ENCODE measurements around the gene TMSB4X. TPM values are rescaled to one million over a fixed set of nuclear protein-coding genes. Genes with fewer than 3 reads are reported as not detected.

The TMSB4X gene
- total and polyA plus RNA-seq, 2 donors (not counting 3 experiments of a cell fraction or from before 2014, with no cell fraction given) = 4,136 to 6,858 TPM

DNA sequence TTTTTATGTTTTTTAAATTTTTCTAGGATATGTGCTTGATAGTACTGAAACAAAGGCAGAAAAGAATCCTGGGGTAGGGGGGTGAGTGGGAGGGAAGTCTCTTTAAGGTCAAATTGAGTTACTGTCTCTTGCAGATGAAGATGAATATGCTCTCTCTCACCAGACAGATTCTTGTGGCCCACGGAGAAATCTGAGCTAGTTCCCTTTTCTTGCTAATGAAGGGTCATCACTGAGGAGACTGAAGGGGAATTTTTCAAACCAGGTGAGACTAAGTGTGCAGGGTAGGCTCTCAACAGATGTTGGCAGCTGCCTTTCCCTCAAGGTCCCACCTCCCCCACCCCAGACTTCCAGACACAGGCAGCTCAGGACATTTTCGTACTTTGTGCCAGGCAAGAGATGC is 48.0 kb downstream of the TMSB4X start:
- Histone ChIP-seq H3K4me3 (replicated peaks in 1 of 3; ENCODE audit: insufficient read depth in 1 of 3, low read depth in 1 of 3, low read length in 3 of 3) (no peak overlapping the region), H3K9me1 (replicated peaks; ENCODE audit: control insufficient read depth, extremely low read depth, insufficient read depth, low read length) (no peaks in the 10 kb centered on the region), H4K20me1 (replicated peaks; ENCODE audit: control insufficient read depth, extremely low read depth, insufficient read depth, low read length) (no peaks in the 10 kb centered on the region), H3K4me1 (ENCODE audit: control insufficient read depth, extremely low read depth, insufficient read depth, low read length) (no peaks in the 10 kb centered on the region), H3K4me2 (ENCODE audit: insufficient read depth, low read length) (no peak overlapping the region), H3K36me3 (ENCODE audit: control insufficient read depth in 2 of 2, extremely low read depth in 1 of 2, insufficient read depth in 2 of 2, low read length in 2 of 2) (no peaks in the 10 kb centered on the region), H3K79me2 (ENCODE audit: control insufficient read depth, insufficient read depth, low read length) (no peaks in the 10 kb centered on the region), H3K27me3 (ENCODE audit: control insufficient read depth in 2 of 2, insufficient read depth in 2 of 2, low read length in 2 of 2) (no peaks in the 10 kb centered on the region), H3K9ac (replicated peaks; ENCODE audit: extremely low read depth, insufficient read depth, low read length) (no peak overlapping the region), H2AFZ (ENCODE audit: low read depth, low read length) (no peak overlapping the region), H3K9me3 (replicated peaks; ENCODE audit: control insufficient read depth, insufficient read depth, low read length) (no peaks in the 10 kb centered on the region), H3K27ac (ENCODE audit: insufficient read depth, low read depth, low read length) (no peak overlapping the region)
- ChIA-PET CTCF (interaction anchor here (0.9 kb wide), 1 partner anchor 76 kb away, joined by 3 read pairs; no protein-coding TSS in a partner anchor), POLR2A (no interaction called here)
- no peak for DNase-seq (ENCODE audit: low read depth, low spot score)
- FAIRE-seq = peak; percentile 18
- no TSS peak for BruUV-seq (replicated peaks)
- intact Hi-C loops (cut with micrococcal nuclease) (no loop called here), dilution Hi-C loops (cut with MboI; ENCODE audit: extremely low pct_ligation_motif_present, low sequenced_read_pairs) (no loop called here)
- TF ChIP-seq EZH2 (IDR thresholded peaks at IDR 0.05; ENCODE audit: borderline replicate concordance, low read depth, low read length, severe bottlenecking) (no peak), JUN (IDR thresholded peaks at IDR 0.05; ENCODE audit: borderline replicate concordance, insufficient read depth, insufficient read length, low read depth) (no peak), POLR2A (IDR thresholded peaks at IDR 0.05; ENCODE audit: low read depth, low read length) (no peak), MYC (IDR thresholded peaks at IDR 0.05; ENCODE audit: low read depth, low read length) (no peak), GATA2 (IDR thresholded peaks at IDR 0.05; ENCODE audit: insufficient read depth, insufficient read length, low read depth, low read length) (no peak), POLR2AphosphoS5 (IDR thresholded peaks at IDR 0.05; ENCODE audit: insufficient read depth, low read depth, low read length) (no peak), FOS (IDR thresholded peaks at IDR 0.05; ENCODE audit: borderline replicate concordance, insufficient read depth, low read length) (no peak)
- TF ChIP-seq, protein P1, sequence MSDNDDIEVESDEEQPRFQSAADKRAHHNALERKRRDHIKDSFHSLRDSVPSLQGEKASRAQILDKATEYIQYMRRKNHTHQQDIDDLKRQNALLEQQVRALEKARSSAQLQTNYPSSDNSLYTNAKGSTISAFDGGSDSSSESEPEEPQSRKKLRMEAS (IDR thresholded peaks at IDR 0.05; ENCODE audit: insufficient read depth, insufficient read length) = no peak
- TF ChIP-seq, protein P2, sequence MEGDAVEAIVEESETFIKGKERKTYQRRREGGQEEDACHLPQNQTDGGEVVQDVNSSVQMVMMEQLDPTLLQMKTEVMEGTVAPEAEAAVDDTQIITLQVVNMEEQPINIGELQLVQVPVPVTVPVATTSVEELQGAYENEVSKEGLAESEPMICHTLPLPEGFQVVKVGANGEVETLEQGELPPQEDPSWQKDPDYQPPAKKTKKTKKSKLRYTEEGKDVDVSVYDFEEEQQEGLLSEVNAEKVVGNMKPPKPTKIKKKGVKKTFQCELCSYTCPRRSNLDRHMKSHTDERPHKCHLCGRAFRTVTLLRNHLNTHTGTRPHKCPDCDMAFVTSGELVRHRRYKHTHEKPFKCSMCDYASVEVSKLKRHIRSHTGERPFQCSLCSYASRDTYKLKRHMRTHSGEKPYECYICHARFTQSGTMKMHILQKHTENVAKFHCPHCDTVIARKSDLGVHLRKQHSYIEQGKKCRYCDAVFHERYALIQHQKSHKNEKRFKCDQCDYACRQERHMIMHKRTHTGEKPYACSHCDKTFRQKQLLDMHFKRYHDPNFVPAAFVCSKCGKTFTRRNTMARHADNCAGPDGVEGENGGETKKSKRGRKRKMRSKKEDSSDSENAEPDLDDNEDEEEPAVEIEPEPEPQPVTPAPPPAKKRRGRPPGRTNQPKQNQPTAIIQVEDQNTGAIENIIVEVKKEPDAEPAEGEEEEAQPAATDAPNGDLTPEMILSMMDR (IDR thresholded peaks at IDR 0.05; ENCODE audit: extremely low read depth in 1 of 2, insufficient read depth in 1 of 2, low read depth in 1 of 2, low read length in 2 of 2) = no peak

Data from endothelial cell of umbilical vein (primary cell).